HEK293 (cell line): ENCODE measurements around the gene RPL10A.

Experiments used
- CTCF ChIA-PET: fragments of 350-600 bp; formaldehyde crosslinking; extraction: SDS; loops from one replicate; lab custom pipeline; 2021; ENCODE audit warnings: antibody characterized with exemption; lab: Yijun Ruan, JAX
- POLR2A ChIA-PET: fragments of 300-600 bp; formaldehyde crosslinking; extraction: SDS; loops from one replicate; lab custom pipeline; 2020; ENCODE audit warnings: antibody characterized with exemption, inconsistent platforms; lab: Yijun Ruan, JAX
- H3K27ac ChIP-seq: fragments of 200-500 bp; sonication (Bioruptor generic); 2 replicates; pipeline ENCODE4 v1.5.1; 2014; ENCODE audit warnings: low read depth, low read length, control low read depth, inconsistent platforms; ENCODE audit errors: extremely low read depth
- H3K36me3 ChIP-seq, 2 experiments: fragments of 200-500 bp in 1 of 2; sonication (Bioruptor generic) in 1 of 2; 1 replicate in 1 of 2; 2 replicates in 1 of 2; pipeline ENCODE4 v1.5.1; 2014 to 2017; ENCODE audit warnings: inconsistent platforms in 2 of 2, low read length in 2 of 2; ENCODE audit not compliant: control insufficient read depth in 2 of 2, insufficient read depth in 1 of 2
- H3K4me1 ChIP-seq: fragments of 200-500 bp; sonication (Bioruptor generic); 2 replicates; pipeline ENCODE4 v1.5.1; 2014; ENCODE audit warnings: mild to moderate bottlenecking, low read length, inconsistent platforms; ENCODE audit not compliant: control insufficient read depth, insufficient read depth
- H3K4me3 ChIP-seq: 2 replicates; pipeline ENCODE4 v1.5.1; 2011; ENCODE audit warnings: low read depth, mild to moderate bottlenecking, control low read depth, low read length, moderate library complexity
- H3K9me3 ChIP-seq: fragments of 200-500 bp; sonication (Bioruptor generic); 2 replicates; pipeline ENCODE4 v1.5.1; 2014; ENCODE audit warnings: low read depth, low read length, inconsistent platforms; ENCODE audit not compliant: control insufficient read depth, insufficient read depth
- GLI4 ChIP-seq: fragments of 450-650 bp; formaldehyde crosslinking; IDR thresholded peaks from 2 replicates; pipeline ENCODE4 v1.5.1; 2016; ENCODE audit warnings: missing biosample characterization, missing genetic modification characterization
- HIC1 ChIP-seq: fragments of 450-650 bp; formaldehyde crosslinking; IDR thresholded peaks from 2 replicates; pipeline ENCODE4 v1.5.1; 2016; ENCODE audit warnings: missing biosample characterization, missing genetic modification characterization
- KLF7 ChIP-seq: fragments of 450-650 bp; formaldehyde crosslinking; IDR thresholded peaks from 2 replicates; pipeline ENCODE4 v1.5.1; 2016; ENCODE audit warnings: missing biosample characterization, missing genetic modification characterization, borderline replicate concordance
- KLF9 ChIP-seq: fragments of 450-650 bp; formaldehyde crosslinking; IDR thresholded peaks from 2 replicates; pipeline ENCODE4 v1.5.1; 2016; ENCODE audit warnings: missing biosample characterization, missing genetic modification characterization, low read depth
- OSR2 ChIP-seq: fragments of 450-650 bp; formaldehyde crosslinking; IDR thresholded peaks from 2 replicates; pipeline ENCODE4 v1.5.1; 2016; ENCODE audit warnings: missing biosample characterization, missing genetic modification characterization
- SP2 ChIP-seq: fragments of 450-650 bp; formaldehyde crosslinking; IDR thresholded peaks from 2 replicates; pipeline ENCODE4 v1.5.1; 2016; ENCODE audit warnings: missing biosample characterization, missing genetic modification characterization
- SP7 ChIP-seq: fragments of 450-650 bp; formaldehyde crosslinking; IDR thresholded peaks from 2 replicates; pipeline ENCODE4 v1.5.1; 2016; ENCODE audit warnings: missing biosample characterization, missing genetic modification characterization
- ZBTB49 ChIP-seq: fragments of 450-650 bp; formaldehyde crosslinking; IDR thresholded peaks from 2 replicates; pipeline ENCODE4 v1.5.1; 2016; ENCODE audit warnings: missing biosample characterization, missing genetic modification characterization, low read depth
- ZEB2 ChIP-seq: fragments of 450-650 bp; formaldehyde crosslinking; IDR thresholded peaks from 2 replicates; pipeline ENCODE4 v1.5.1; 2016; ENCODE audit warnings: missing biosample characterization, missing genetic modification characterization
- ZNF157 ChIP-seq: fragments of 450-650 bp; formaldehyde crosslinking; IDR thresholded peaks from 2 replicates; pipeline ENCODE4 v1.5.1; 2016; ENCODE audit warnings: missing biosample characterization, missing genetic modification characterization
- ZNF2 ChIP-seq: fragments of 450-650 bp; formaldehyde crosslinking; IDR thresholded peaks from 2 replicates; pipeline ENCODE4 v1.5.1; 2016; ENCODE audit warnings: missing biosample characterization, missing genetic modification characterization
- ZNF221 ChIP-seq: fragments of 450-650 bp; formaldehyde crosslinking; IDR thresholded peaks from 2 replicates; pipeline ENCODE4 v1.5.1; 2017; ENCODE audit warnings: missing biosample characterization, missing genetic modification characterization, borderline replicate concordance
- ZNF24 ChIP-seq: fragments of 450-650 bp; formaldehyde crosslinking; IDR thresholded peaks from 2 replicates; pipeline ENCODE4 v1.5.1; 2016; ENCODE audit warnings: missing biosample characterization, missing genetic modification characterization
- ZNF266 ChIP-seq: fragments of 450-650 bp; formaldehyde crosslinking; IDR thresholded peaks from 2 replicates; pipeline ENCODE4 v1.5.1; 2016; ENCODE audit warnings: missing biosample characterization, missing genetic modification characterization, low read depth
- ZNF274 ChIP-seq, 2 experiments: fragments of 200-500 bp in 1 of 2; fragments of 450-650 bp in 1 of 2; sonication (Bioruptor generic) in 1 of 2; formaldehyde crosslinking in 1 of 2; IDR thresholded peaks; 2 replicates each; pipeline versions ENCODE4 v1.5.1 to v1.6.1; 2014 to 2016; ENCODE audit warnings: borderline replicate concordance in 1 of 2, inconsistent platforms in 1 of 2, low read length in 1 of 2, missing biosample characterization in 1 of 2, missing genetic modification characterization in 1 of 2
- ZNF426 ChIP-seq: fragments of 450-650 bp; formaldehyde crosslinking; IDR thresholded peaks from 2 replicates; pipeline ENCODE4 v1.5.1; 2017; ENCODE audit warnings: missing biosample characterization, missing genetic modification characterization, mild to moderate bottlenecking, inconsistent platforms, moderate library complexity
- ZNF530 ChIP-seq: fragments of 450-650 bp; formaldehyde crosslinking; IDR thresholded peaks from 2 replicates; pipeline ENCODE4 v1.5.1; 2016; ENCODE audit warnings: low read depth, missing biosample characterization, missing genetic modification characterization
- ZNF560 ChIP-seq: fragments of 450-650 bp; formaldehyde crosslinking; IDR thresholded peaks from 2 replicates; pipeline ENCODE4 v1.5.1; 2017; ENCODE audit warnings: missing biosample characterization, missing genetic modification characterization, borderline replicate concordance
- ZNF585B ChIP-seq: fragments of 450-650 bp; formaldehyde crosslinking; IDR thresholded peaks from 2 replicates; pipeline ENCODE4 v1.5.1; 2016; ENCODE audit warnings: missing biosample characterization, missing genetic modification characterization
- ZNF621 ChIP-seq: fragments of 450-650 bp; formaldehyde crosslinking; IDR thresholded peaks from 2 replicates; pipeline ENCODE4 v1.5.1; 2017; ENCODE audit warnings: missing biosample characterization, missing genetic modification characterization
- ZNF623 ChIP-seq: fragments of 450-650 bp; formaldehyde crosslinking; IDR thresholded peaks from 2 replicates; pipeline ENCODE4 v1.5.1; 2016; ENCODE audit warnings: missing biosample characterization, missing genetic modification characterization
- ZNF792 ChIP-seq: fragments of 450-650 bp; formaldehyde crosslinking; IDR thresholded peaks from 2 replicates; pipeline ENCODE4 v1.5.1; 2016; ENCODE audit warnings: missing biosample characterization, missing genetic modification characterization
- ZNF837 ChIP-seq: fragments of 450-650 bp; formaldehyde crosslinking; IDR thresholded peaks from 2 replicates; pipeline ENCODE4 v1.5.1; 2016; ENCODE audit warnings: missing biosample characterization, missing genetic modification characterization
- ZSCAN30 ChIP-seq: fragments of 450-650 bp; IDR thresholded peaks from 2 replicates; pipeline ENCODE4 v1.5.1; 2018; ENCODE audit warnings: missing biosample characterization, mild to moderate bottlenecking, missing genetic modification characterization, moderate library complexity

The RPL10A gene

GRCh38 chr6:35461270-35461669 lies 6.9 kb upstream of the RPL10A start:
- no peak overlapping the region for H3K4me3 ChIP-seq
- ChIA-PET POLR2A (interaction anchor here (0.7 kb wide), 1 partner anchor 202 kb away, joined by 5 read pairs; no protein-coding TSS in a partner anchor), CTCF (no interaction called here)
- TF ChIP-seq SP7 (tag by site-specific recombination), result no peak
- no peak for TF ChIP-seq ZSCAN30
- TF ChIP-seq OSR2 (tag by site-specific recombination), result no peak
- TF ChIP-seq ZNF274 (IDR thresholded peaks at IDR 0.05; ENCODE audit: low read length), result no peak
- no peak for TF ChIP-seq ZNF274 (tag by site-specific recombination; IDR thresholded peaks at IDR 0.05; ENCODE audit: borderline replicate concordance)
- no peak for TF ChIP-seq KLF9
- no peak for TF ChIP-seq ZNF24 (tag by site-specific recombination)
- no peak for TF ChIP-seq ZNF792 (tag by site-specific recombination)
- no peak for TF ChIP-seq ZNF221 (tag by site-specific recombination)
- TF ChIP-seq ZNF621 (tag by site-specific recombination), result no peak
- TF ChIP-seq ZNF623 (tag by site-specific recombination), result no peak
- TF ChIP-seq KLF7 (tag by site-specific recombination), result no peak
- no peak for TF ChIP-seq ZNF157 (tag by site-specific recombination)
- no peaks in the 10 kb centered on the region for H3K4me1 ChIP-seq
- H3K27ac ChIP-seq, result no peak overlapping the region
- no peaks in the 10 kb centered on the region for H3K9me3 ChIP-seq
- H3K36me3 ChIP-seq, result peaks cover 36 to 75% of the 10 kb centered on the region in 2 experiments

GRCh38 chr6:35463292-35463691 lies 4.9 kb upstream of the RPL10A start:
- H3K36me3 ChIP-seq, result peaks cover 35 to 65% of the 10 kb centered on the region in 2 experiments

More at GRCh38 chr6:35463292-35463691, 4.9 kb upstream of the RPL10A start:
- H3K4me3 ChIP-seq, result no peak overlapping the region
- TF ChIP-seq ZNF585B (tag by site-specific recombination) (no peak), ZNF530 (no peak), ZNF560 (tag by site-specific recombination) (no peak), SP2 (tag by site-specific recombination) (no peak), ZNF837 (no peak), ZNF2 (tag by site-specific recombination) (no peak), ZNF266 (tag by site-specific recombination) (no peak), ZSCAN30 (no peak), ZBTB49 (tag by site-specific recombination) (no peak), ZNF426 (tag by site-specific recombination) (no peak), ZEB2 (tag by site-specific recombination) (no peak), HIC1 (tag by site-specific recombination) (no peak), GLI4 (tag by site-specific recombination) (no peak)
- TF ChIP-seq, all 188 proteins: peak for 0
- Histone ChIP-seq H3K9me3 (no peaks in the 10 kb centered on the region), H3K27ac (no peak overlapping the region), H3K4me1 (0 out of 2 replicates have a peak, but pooled peaks cover 5% of the 10 kb centered on the region)
- POLR2A ChIA-PET, result interaction anchor here (0.6 to 1.5 kb wide), 3 partner anchors 7 to 145 kb away, joined by 3 read pairs; partner anchors contain the start of gene PPARD
- CTCF ChIA-PET, result interaction anchor here (0.9 to 6.3 kb wide), 3 partner anchors 14 to 170 kb away, joined by 4 to 49 read pairs (median 8); partner anchors contain the start of gene PPARD
